ENCODE measurements around the gene MRPL23. TPM values are rescaled to one million over a fixed set of nuclear protein-coding genes. Genes with fewer than 3 reads are reported as not detected.

Gene MRPL23
- total RNA-seq: 66.0 and 368 TPM in 2 replicates

GRCh38 chr11:1946812-1947484 lies at the start of gene MRPL23:
Gene MRPL23, plus strand, starts transcription at chr11:1947332. Its CDS starts 31 bp downstream, at chr11:1947363.

GRCh38 chr11:1919391-1920127 lies 27.6 kb upstream of the MRPL23 start, which contains the start of gene TNNT3:
Gene TNNT3, plus strand, starts transcription at chr11:1919703. Its CDS starts 3,172 bp downstream, at chr11:1922875.

GRCh38 chr11:1997755-1998154 lies 50.6 kb downstream of the MRPL23 start, which contains the start of gene H19:
Gene H19, minus strand, starts transcription at chr11:1997842.

Other genes with a start within 250 kb of the MRPL23 start
- 0.13 and 0.48 TPM in 2 replicates for gene IFITM10, start 196.7 kb upstream of the MRPL23 start, total RNA-seq
- 338 and 389 TPM in 2 replicates for gene CTSD, start 183.4 kb upstream of the MRPL23 start, total RNA-seq
- 0.39 TPM in 1 of 2 replicates, not detected in the other for gene SYT8, start 112.3 kb upstream of the MRPL23 start, total RNA-seq
- 6.0 TPM in 1 of 2 replicates, not detected in the other for gene TNNI2, start 108.4 kb upstream of the MRPL23 start, total RNA-seq
- 1.2 and 2.2 TPM in 2 replicates for gene LSP1, start 94.2 kb upstream of the MRPL23 start, total RNA-seq
- not detected in 2 replicates for gene PRR33, start 55.4 kb upstream of the MRPL23 start, total RNA-seq
- 12.1 TPM in 1 of 2 replicates, not detected in the other for gene TNNT3, start 27.6 kb upstream of the MRPL23 start, total RNA-seq
- gene H19, start 50.5 kb downstream of the MRPL23 start, total RNA-seq: 25.9 and 579 TPM in 2 replicates
- 24.2 and 42.0 TPM in 2 replicates for gene IGF2, start 192.1 kb downstream of the MRPL23 start, total RNA-seq
- not detected in 2 replicates for gene INS, start 213.9 kb downstream of the MRPL23 start, total RNA-seq
- not detected in 2 replicates for gene TH, start 224.5 kb downstream of the MRPL23 start, total RNA-seq